GM12878 (cell line): ENCODE measurements around the gene SLC11A1. TPM values are rescaled to one million over a fixed set of nuclear protein-coding genes. Genes with fewer than 3 reads are reported as not detected.

Source experiments
- CHD4 ChIP-seq: fragments of 200-600 bp; sonication (generic); IDR thresholded peaks from 2 replicates; pipeline ENCODE4 v1.6.1; 2016; ENCODE audit warnings: mild to moderate bottlenecking
- DPF2 ChIP-seq: fragments of 450-650 bp; IDR thresholded peaks from 2 replicates; pipeline ENCODE4 v1.6.1; 2017; ENCODE audit warnings: mild to moderate bottlenecking
- JUND ChIP-seq: IDR thresholded peaks from 2 replicates; pipeline ENCODE4 v1.6.1; 2012; ENCODE audit warnings: low read depth, mild to moderate bottlenecking, low read length, improper control_type of control experiment, moderate library complexity
- MTA3 ChIP-seq: IDR thresholded peaks from 2 replicates; pipeline ENCODE4 v1.6.1; 2012; ENCODE audit warnings: low read length, inconsistent platforms, borderline replicate concordance
- MYC ChIP-seq: IDR thresholded peaks from 2 replicates; pipeline ENCODE4 v1.6.1; 2011; ENCODE audit warnings: mild to moderate bottlenecking, low read length, moderate library complexity, inconsistent platforms; ENCODE audit not compliant: insufficient read depth, insufficient replicate concordance, insufficient read length, severe bottlenecking
- RELB ChIP-seq: fragments of 450-650 bp; IDR thresholded peaks from 2 replicates; pipeline ENCODE4 v1.6.1; 2017; ENCODE audit warnings: low read depth, mild to moderate bottlenecking, moderate library complexity
- RUNX3 ChIP-seq: IDR thresholded peaks from 2 replicates; pipeline ENCODE4 v1.6.1; 2012; ENCODE audit warnings: low read length, inconsistent platforms
- STAT3 ChIP-seq: IDR thresholded peaks from 2 replicates; pipeline ENCODE4 v1.6.1; 2011; ENCODE audit warnings: low read depth, low read length, improper control_type of control experiment
- TCF7 ChIP-seq: IDR thresholded peaks from 2 replicates; pipeline ENCODE4 v1.6.1; 2014; ENCODE audit warnings: antibody characterized with exemption, borderline replicate concordance
- WRNIP1 ChIP-seq: IDR thresholded peaks from 2 replicates; pipeline ENCODE4 v1.6.1; 2011; ENCODE audit warnings: low read depth, low read length, improper control_type of control experiment, borderline replicate concordance
- ZBTB4 ChIP-seq: fragments of 450-650 bp; formaldehyde crosslinking; IDR thresholded peaks from 2 replicates; pipeline ENCODE4 v1.4.0; 2022; ENCODE audit warnings: mild to moderate bottlenecking, moderate library complexity
- ZNF592 ChIP-seq: fragments of 450-650 bp; IDR thresholded peaks from 2 replicates; pipeline ENCODE4 v1.6.1; 2017; ENCODE audit warnings: mild to moderate bottlenecking, moderate library complexity
- ZSCAN29 ChIP-seq: fragments of 450-650 bp; IDR thresholded peaks from 2 replicates; pipeline ENCODE4 v1.6.1; 2017; ENCODE audit warnings: mild to moderate bottlenecking, moderate library complexity
- polyA plus RNA-seq, 11 experiments: library from polyadenylated mRNA; depleted of rRNA in 4 of 11; unstranded in 6 of 11; stranded (reverse) in 5 of 11; fragments of >200 nt; fragmentation: Nextera tagmentation in 4 of 11; fragmentation: Illumina TruSeq in 1 of 11; extraction: Ambion mirVana in 4 of 11; extraction: Trizol in 1 of 11; gene quantifications; 1 replicate in 1 of 11; 2 replicates in 10 of 11; pipeline versions ENCODE4 v1.2.1 to v1.2.3, GENCODE V29; 2011 to 2016; ENCODE audit warnings: inconsistent platforms in 2 of 11, missing spikeins in 2 of 11, low read depth in 1 of 11
- total RNA-seq, 4 experiments: library from RNA; depleted of rRNA in 3 of 4; stranded (reverse); fragments of >200 nt in 3 of 4; fragmentation: Illumina TruSeq in 1 of 4; extraction: Trizol in 1 of 4; gene quantifications; 2 replicates each; pipeline versions ENCODE4 v1.2.1 to v1.2.3, GENCODE V29; 2013 to 2021
- TF ChIP-seq, protein P1 (sequence below): fragments of 450-650 bp; IDR thresholded peaks from 2 replicates; pipeline ENCODE4 v1.6.1; 2016; ENCODE audit warnings: mild to moderate bottlenecking, moderate library complexity, borderline replicate concordance

Gene SLC11A1
- total and polyA plus RNA-seq, 10 of the 15 experiments (the other 5 are each of a cell fraction or from before 2014, with no cell fraction given) = 0.03 to 0.38 (median 0.12) TPM

DNA sequence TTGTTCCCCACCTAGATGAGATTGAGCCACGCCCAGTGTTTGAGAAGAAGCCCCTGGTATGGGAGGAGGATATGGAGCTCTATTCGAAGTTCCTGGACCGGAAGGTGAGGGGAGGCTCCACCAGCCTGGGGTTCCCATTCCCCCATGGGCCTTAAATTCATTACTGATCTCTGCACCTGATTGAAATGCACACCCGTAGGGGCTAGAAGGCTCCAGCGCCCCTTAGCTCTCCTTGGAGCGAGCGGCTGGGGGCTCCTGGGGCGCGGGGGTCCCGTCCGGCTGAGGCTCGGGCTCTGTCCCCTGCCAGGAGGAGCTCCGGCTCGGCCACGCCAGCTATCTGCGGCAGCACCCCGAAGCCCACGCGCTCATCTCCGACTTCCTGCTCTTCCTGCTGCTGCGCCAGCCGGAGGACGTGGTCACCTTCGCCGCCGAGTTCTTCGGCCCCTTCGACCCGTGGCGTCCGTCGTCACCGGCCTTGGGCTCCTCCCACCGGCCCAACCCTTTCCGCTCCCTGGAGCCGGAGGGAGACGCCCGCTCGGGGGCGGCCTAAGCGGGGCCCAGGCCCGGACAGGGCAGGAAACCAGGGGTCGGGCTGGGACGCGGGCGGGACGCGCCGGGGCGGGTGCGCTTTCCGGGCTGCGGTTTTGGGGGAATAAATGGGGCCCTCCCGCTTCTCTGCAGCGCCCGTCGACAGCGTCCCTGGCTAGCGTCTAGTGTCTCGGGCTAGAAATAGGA lies 14.5 kb upstream of the SLC11A1 start (continued):
- TF ChIP-seq ZNF592 (no peak), JUND (no peak), ZBTB4 (no peak), DPF2 (peak; percentile 43), RUNX3 (peak; percentile 75), MTA3 (no peak), WRNIP1 (no peak), CHD4 (no peak), STAT3 (no peak), MYC (no peak), TCF7 (no peak), ZSCAN29 (no peak), RELB (0 out of 2 replicates have a peak, but pooled peaks have one; percentile 17)
- TF ChIP-seq, protein P1, sequence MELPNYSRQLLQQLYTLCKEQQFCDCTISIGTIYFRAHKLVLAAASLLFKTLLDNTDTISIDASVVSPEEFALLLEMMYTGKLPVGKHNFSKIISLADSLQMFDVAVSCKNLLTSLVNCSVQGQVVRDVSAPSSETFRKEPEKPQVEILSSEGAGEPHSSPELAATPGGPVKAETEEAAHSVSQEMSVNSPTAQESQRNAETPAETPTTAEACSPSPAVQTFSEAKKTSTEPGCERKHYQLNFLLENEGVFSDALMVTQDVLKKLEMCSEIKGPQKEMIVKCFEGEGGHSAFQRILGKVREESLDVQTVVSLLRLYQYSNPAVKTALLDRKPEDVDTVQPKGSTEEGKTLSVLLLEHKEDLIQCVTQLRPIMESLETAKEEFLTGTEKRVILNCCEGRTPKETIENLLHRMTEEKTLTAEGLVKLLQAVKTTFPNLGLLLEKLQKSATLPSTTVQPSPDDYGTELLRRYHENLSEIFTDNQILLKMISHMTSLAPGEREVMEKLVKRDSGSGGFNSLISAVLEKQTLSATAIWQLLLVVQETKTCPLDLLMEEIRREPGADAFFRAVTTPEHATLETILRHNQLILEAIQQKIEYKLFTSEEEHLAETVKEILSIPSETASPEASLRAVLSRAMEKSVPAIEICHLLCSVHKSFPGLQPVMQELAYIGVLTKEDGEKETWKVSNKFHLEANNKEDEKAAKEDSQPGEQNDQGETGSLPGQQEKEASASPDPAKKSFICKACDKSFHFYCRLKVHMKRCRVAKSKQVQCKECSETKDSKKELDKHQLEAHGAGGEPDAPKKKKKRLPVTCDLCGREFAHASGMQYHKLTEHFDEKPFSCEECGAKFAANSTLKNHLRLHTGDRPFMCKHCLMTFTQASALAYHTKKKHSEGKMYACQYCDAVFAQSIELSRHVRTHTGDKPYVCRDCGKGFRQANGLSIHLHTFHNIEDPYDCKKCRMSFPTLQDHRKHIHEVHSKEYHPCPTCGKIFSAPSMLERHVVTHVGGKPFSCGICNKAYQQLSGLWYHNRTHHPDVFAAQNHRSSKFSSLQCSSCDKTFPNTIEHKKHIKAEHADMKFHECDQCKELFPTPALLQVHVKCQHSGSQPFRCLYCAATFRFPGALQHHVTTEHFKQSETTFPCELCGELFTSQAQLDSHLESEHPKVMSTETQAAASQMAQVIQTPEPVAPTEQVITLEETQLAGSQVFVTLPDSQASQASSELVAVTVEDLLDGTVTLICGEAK = 0 out of 2 replicates have a peak, but pooled peaks have one; percentile 33
